Measurements from ENCODE around the gene CDH18.

CDH18 gene

GRCh38 chr5:19487480-19487879 is 500.5 kb downstream of the CDH18 start:
- no peaks in the 10 kb centered on the region for H3K36me3 ChIP-seq (ENCODE audit: low read length)
- H2AFZ ChIP-seq (ENCODE audit: low read depth, low read length, severe bottlenecking): no peak overlapping the region
- no peak overlapping the region for H3K4me3 ChIP-seq (ENCODE audit: insufficient read depth, low read length, poor library complexity, severe bottlenecking)
- H3K27ac ChIP-seq (ENCODE audit: low read depth, low read length): no peak overlapping the region
- H3K9me3 ChIP-seq (ENCODE audit: insufficient read depth, low read length): no peaks in the 10 kb centered on the region
- no peaks in the 10 kb centered on the region for H3K79me2 ChIP-seq (ENCODE audit: insufficient read depth, low read length)
- no peaks in the 10 kb centered on the region for H3F3A ChIP-seq (ENCODE audit: insufficient read depth)
- H3K4me2 ChIP-seq (ENCODE audit: low read depth, low read length, poor library complexity, severe bottlenecking): no peak overlapping the region
- H3K9me2 ChIP-seq (replicated peaks; ENCODE audit: insufficient read depth, low read length): no peaks in the 10 kb centered on the region
- TF ChIP-seq EZH2phosphoT487 (conservative IDR thresholded peaks at IDR 0.05; ENCODE audit: low read length): no peak
- TF ChIP-seq, protein P1, sequence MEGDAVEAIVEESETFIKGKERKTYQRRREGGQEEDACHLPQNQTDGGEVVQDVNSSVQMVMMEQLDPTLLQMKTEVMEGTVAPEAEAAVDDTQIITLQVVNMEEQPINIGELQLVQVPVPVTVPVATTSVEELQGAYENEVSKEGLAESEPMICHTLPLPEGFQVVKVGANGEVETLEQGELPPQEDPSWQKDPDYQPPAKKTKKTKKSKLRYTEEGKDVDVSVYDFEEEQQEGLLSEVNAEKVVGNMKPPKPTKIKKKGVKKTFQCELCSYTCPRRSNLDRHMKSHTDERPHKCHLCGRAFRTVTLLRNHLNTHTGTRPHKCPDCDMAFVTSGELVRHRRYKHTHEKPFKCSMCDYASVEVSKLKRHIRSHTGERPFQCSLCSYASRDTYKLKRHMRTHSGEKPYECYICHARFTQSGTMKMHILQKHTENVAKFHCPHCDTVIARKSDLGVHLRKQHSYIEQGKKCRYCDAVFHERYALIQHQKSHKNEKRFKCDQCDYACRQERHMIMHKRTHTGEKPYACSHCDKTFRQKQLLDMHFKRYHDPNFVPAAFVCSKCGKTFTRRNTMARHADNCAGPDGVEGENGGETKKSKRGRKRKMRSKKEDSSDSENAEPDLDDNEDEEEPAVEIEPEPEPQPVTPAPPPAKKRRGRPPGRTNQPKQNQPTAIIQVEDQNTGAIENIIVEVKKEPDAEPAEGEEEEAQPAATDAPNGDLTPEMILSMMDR (IDR thresholded peaks at IDR 0.05; ENCODE audit: insufficient read depth, low read length, poor library complexity, severe bottlenecking): no peak
- H3K9ac ChIP-seq (ENCODE audit: low read length): no peak overlapping the region
- H3K27me3 ChIP-seq (ENCODE audit: low read length): no peaks in the 10 kb centered on the region
- H4K20me1 ChIP-seq (ENCODE audit: low read depth, low read length): no peaks in the 10 kb centered on the region

- H2AFZ ChIP-seq (ENCODE audit: low read depth, low read length, severe bottlenecking): no peak overlapping the region
- no peaks in the 10 kb centered on the region; the same call in 1 of the 2 replicates for H3F3A ChIP-seq (ENCODE audit: insufficient read depth)
- H3K4me3 ChIP-seq (ENCODE audit: insufficient read depth, low read length, poor library complexity, severe bottlenecking): no peak overlapping the region
- no peak overlapping the region for H3K27ac ChIP-seq (ENCODE audit: low read depth, low read length)
- H3K79me2 ChIP-seq (ENCODE audit: insufficient read depth, low read length): no peaks in the 10 kb centered on the region
- no peaks in the 10 kb centered on the region for H3K9me2 ChIP-seq (replicated peaks; ENCODE audit: insufficient read depth, low read length)
- H3K4me2 ChIP-seq (ENCODE audit: low read depth, low read length, poor library complexity, severe bottlenecking): no peak overlapping the region
- no peak overlapping the region for H3K9ac ChIP-seq (ENCODE audit: low read length)
- H4K20me1 ChIP-seq (ENCODE audit: low read depth, low read length): no peaks in the 10 kb centered on the region
- H3K9me3 ChIP-seq (ENCODE audit: insufficient read depth, low read length): 0 out of 2 replicates have a peak, but pooled peaks cover 9% of the 10 kb centered on the region
- TF ChIP-seq EZH2phosphoT487 (conservative IDR thresholded peaks at IDR 0.05; ENCODE audit: low read length): no peak
- TF ChIP-seq, protein P1 (IDR thresholded peaks at IDR 0.05; ENCODE audit: insufficient read depth, low read length, poor library complexity, severe bottlenecking): no peak
- no peaks in the 10 kb centered on the region for H3K36me3 ChIP-seq (ENCODE audit: low read length)
- H3K27me3 ChIP-seq (ENCODE audit: low read length): no peaks in the 10 kb centered on the region
These were observed 508.4 kb downstream of the CDH18 start for GRCh38 chr5:19479562-19479961.

DNA sequence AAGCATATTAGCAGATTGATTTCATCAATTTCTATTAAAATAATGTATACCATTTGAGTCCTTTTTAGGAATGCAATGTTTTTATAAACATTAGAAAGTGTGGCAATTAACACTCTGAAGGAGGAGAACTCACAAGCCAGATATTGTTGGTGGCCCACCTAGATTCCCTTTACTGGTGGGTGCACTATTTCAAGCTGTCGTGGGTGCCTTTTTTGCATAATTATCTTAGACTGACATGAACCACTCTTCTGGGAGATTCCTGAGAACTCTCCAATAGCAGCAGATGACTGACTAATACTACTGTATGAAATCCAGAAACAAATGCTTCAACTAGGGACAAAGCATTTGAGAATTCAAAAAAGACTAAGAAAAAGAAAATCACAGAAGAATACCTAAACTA is 526.0 kb downstream of the CDH18 start:
- H3K79me2 ChIP-seq (ENCODE audit: insufficient read depth, low read length): no peaks in the 10 kb centered on the region
- H3K27ac ChIP-seq (ENCODE audit: low read depth, low read length): no peak overlapping the region
- no peak overlapping the region for H3K9ac ChIP-seq (ENCODE audit: low read length)
- no peak overlapping the region for H3K4me2 ChIP-seq (ENCODE audit: low read depth, low read length, poor library complexity, severe bottlenecking)
- H4K20me1 ChIP-seq (ENCODE audit: low read depth, low read length): no peaks in the 10 kb centered on the region
- no peaks in the 10 kb centered on the region for H3F3A ChIP-seq (ENCODE audit: insufficient read depth)
- no peaks in the 10 kb centered on the region for H3K9me2 ChIP-seq (replicated peaks; ENCODE audit: insufficient read depth, low read length)
- TF ChIP-seq, protein P1 (IDR thresholded peaks at IDR 0.05; ENCODE audit: insufficient read depth, low read length, poor library complexity, severe bottlenecking): no peak
- no peak for TF ChIP-seq EZH2phosphoT487 (conservative IDR thresholded peaks at IDR 0.05; ENCODE audit: low read length)
- no peaks in the 10 kb centered on the region; the same call in 1 of the 2 replicates for H3K36me3 ChIP-seq (ENCODE audit: low read length)
- H3K4me3 ChIP-seq (ENCODE audit: insufficient read depth, low read length, poor library complexity, severe bottlenecking): no peak overlapping the region
- H3K27me3 ChIP-seq (ENCODE audit: low read length): no peaks in the 10 kb centered on the region
- no peaks in the 10 kb centered on the region for H3K9me3 ChIP-seq (ENCODE audit: insufficient read depth, low read length)
- peak overlapping the region; percentile 47 for H2AFZ ChIP-seq (ENCODE audit: low read depth, low read length, severe bottlenecking)

Data from SU-DHL-6 (cell line).